Large intestine (tissue), 3 donors: ENCODE data around the gene TMEM175. TPM values are rescaled to one million over a fixed set of nuclear protein-coding genes. Genes with fewer than 3 reads are reported as not detected.

Experiments
- DNase-seq, 2 donors: peaks; one replicate each; pipeline versions ENCODE4 v3.0.0 to v3.0.0-alpha.2; 2013
- H3K27ac ChIP-seq: one replicate; pipeline ENCODE4 v1.5.1; 2013; ENCODE audit warnings: low read length
- H3K27me3 ChIP-seq: 2 replicates; pipeline ENCODE4 v1.6.1; 2013; ENCODE audit warnings: low read length; ENCODE audit not compliant: control insufficient read depth, insufficient read depth
- H3K36me3 ChIP-seq: 2 replicates; pipeline ENCODE4 v1.6.1; 2013; ENCODE audit warnings: low read length; ENCODE audit not compliant: control insufficient read depth, insufficient read depth
- H3K4me1 ChIP-seq: one replicate; pipeline ENCODE4 v1.6.1; 2013; ENCODE audit warnings: low read length; ENCODE audit not compliant: control insufficient read depth, insufficient read depth
- H3K4me3 ChIP-seq: one replicate; pipeline ENCODE4 v1.5.1; 2013; ENCODE audit warnings: low read length
- H3K9me3 ChIP-seq: one replicate; pipeline ENCODE4 v1.6.1; 2013; ENCODE audit warnings: mild to moderate bottlenecking, low read depth, low read length, moderate library complexity; ENCODE audit not compliant: control insufficient read depth
- WGBS: methylation state at CpG from one replicate; pipeline ENCODE4 v1.1.5; 2013; ENCODE audit warnings: low lambda C conversion rate; ENCODE audit not compliant: insufficient coverage; 5-methylcytosine and 5-hydroxymethylcytosine counted together
- polyA plus RNA-seq: library from polyadenylated mRNA; unstranded; fragments of 120-200 nt; gene quantifications from one replicate; pipeline ENCODE4 v1.2.1, GENCODE V29; 2013

The TMEM175 gene
- polyA plus RNA-seq, 1 donor = 28.4 TPM

- Histone ChIP-seq H3K27me3 (no peaks in the 10 kb centered on the region), H3K4me3 (no peak overlapping the region), H3K36me3 (peaks cover 55% of the 10 kb centered on the region), H3K4me1 (no peaks in the 10 kb centered on the region), H3K9me3 (peaks cover 6% of the 10 kb centered on the region), H3K27ac (no peak overlapping the region)
- WGBS = no CpG with 5 or more reads among the region's 24 CpGs
- DNase-seq = no peak
These were observed 27.3 kb downstream of the TMEM175 start for GRCh38 chr4:959338-960139.

GRCh38 chr4:960140-960635 is 27.9 kb downstream of the TMEM175 start:
- Histone ChIP-seq H3K4me1 (no peaks in the 10 kb centered on the region), H3K27me3 (no peaks in the 10 kb centered on the region), H3K36me3 (peaks cover 61% of the 10 kb centered on the region), H3K4me3 (no peak overlapping the region), H3K27ac (no peak overlapping the region), H3K9me3 (peaks cover 6% of the 10 kb centered on the region)
- DNase-seq = no peak
- WGBS = no CpG with 5 or more reads among the region's 16 CpGs

- peaks cover 63% of the 10 kb centered on the region for H3K36me3 ChIP-seq
- no peak overlapping the region for H3K27ac ChIP-seq
- H3K9me3 ChIP-seq = peaks cover 6% of the 10 kb centered on the region
- no peaks in the 10 kb centered on the region for H3K27me3 ChIP-seq
- H3K4me1 ChIP-seq = no peaks in the 10 kb centered on the region
- WGBS = no CpG with 5 or more reads among the region's 35 CpGs
- no peak overlapping the region for H3K4me3 ChIP-seq
- no peak for DNase-seq
These were observed 28.5 kb downstream of the TMEM175 start for GRCh38 chr4:960636-961350.

GRCh38 chr4:961351-962230 is 29.3 kb downstream of the TMEM175 start:
- H3K4me1 ChIP-seq = no peaks in the 10 kb centered on the region
- peak in 1 of 2 donors; percentile 19 for DNase-seq
- WGBS = no CpG with 5 or more reads among the region's 52 CpGs
- no peaks in the 10 kb centered on the region for H3K27me3 ChIP-seq
- H3K27ac ChIP-seq = no peak overlapping the region
- H3K9me3 ChIP-seq = peaks cover 6% of the 10 kb centered on the region
- no peak overlapping the region for H3K4me3 ChIP-seq
- H3K36me3 ChIP-seq = peaks cover 71% of the 10 kb centered on the region

- H3K9me3 ChIP-seq = peaks cover 8% of the 10 kb centered on the region
- no peaks in the 10 kb centered on the region for H3K4me1 ChIP-seq
- peaks cover 73% of the 10 kb centered on the region for H3K36me3 ChIP-seq
- no peak for DNase-seq
- H3K4me3 ChIP-seq = no peak overlapping the region
- peaks cover 5% of the 10 kb centered on the region for H3K27me3 ChIP-seq
- no peak overlapping the region for H3K27ac ChIP-seq
- no CpG with 5 or more reads among the region's 54 CpGs for WGBS
These were observed 30.3 kb downstream of the TMEM175 start for GRCh38 chr4:962231-963208.

GRCh38 chr4:963276-964225 is 31.3 kb downstream of the TMEM175 start:
- DNase-seq = no peak
- no CpG with 5 or more reads among the region's 39 CpGs for WGBS
- Histone ChIP-seq H3K4me3 (no peak overlapping the region), H3K27me3 (peaks cover 14% of the 10 kb centered on the region), H3K36me3 (peaks cover 70% of the 10 kb centered on the region), H3K4me1 (peaks cover 3% of the 10 kb centered on the region), H3K9me3 (peaks cover 3% of the 10 kb centered on the region), H3K27ac (no peak overlapping the region)

GRCh38 chr4:964346-965025 is 32.2 kb downstream of the TMEM175 start:
- peaks cover 62% of the 10 kb centered on the region for H3K36me3 ChIP-seq
- DNase-seq = no peak
- no CpG with 5 or more reads among the region's 23 CpGs for WGBS
- no peak overlapping the region for H3K4me3 ChIP-seq
- H3K9me3 ChIP-seq = peaks cover 3% of the 10 kb centered on the region
- H3K27me3 ChIP-seq = peaks cover 16% of the 10 kb centered on the region
- H3K4me1 ChIP-seq = peaks cover 10% of the 10 kb centered on the region
- no peak overlapping the region for H3K27ac ChIP-seq

GRCh38 chr4:965048-965765 is 32.9 kb downstream of the TMEM175 start:
- Histone ChIP-seq H3K9me3 (peaks cover 3% of the 10 kb centered on the region), H3K4me1 (peaks cover 12% of the 10 kb centered on the region), H3K4me3 (no peak overlapping the region), H3K36me3 (peaks cover 59% of the 10 kb centered on the region), H3K27ac (no peak overlapping the region), H3K27me3 (peaks cover 16% of the 10 kb centered on the region)
- no CpG with 5 or more reads among the region's 26 CpGs for WGBS
- no peak for DNase-seq
